Effector CD8-positive, alpha-beta T cell (primary cell): ENCODE data around the gene KAZN.

Experiments
- DNase-seq: peaks from one replicate; lab custom pipeline; 2025; lab: John Stamatoyannopoulos, UW

The KAZN gene

DNA sequence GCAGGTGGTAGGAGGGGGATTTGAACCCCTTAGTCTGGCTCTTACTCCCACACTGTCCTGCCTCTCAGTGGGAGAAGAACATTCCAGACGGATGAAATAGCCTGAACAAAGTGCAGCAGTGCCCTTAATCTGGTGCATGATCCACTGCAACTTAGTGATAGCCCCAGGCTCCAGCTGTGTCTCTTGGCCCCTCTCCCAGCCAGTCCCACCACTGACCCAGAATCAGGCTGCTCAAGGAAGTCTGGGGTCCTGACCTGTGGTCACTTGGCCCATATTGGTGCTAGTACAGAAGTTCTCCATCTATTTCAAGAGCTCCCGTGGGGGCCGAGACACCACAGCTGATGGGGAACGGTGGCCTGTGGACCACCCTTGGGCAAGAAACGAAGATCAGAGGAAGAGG lies 255.0 kb downstream of the KAZN start:
- no peak for DNase-seq

- DNase-seq: no peak
Observed at GRCh38 chr1:14855268-14855667, 256.8 kb downstream of the KAZN start.

GRCh38 chr1:14855801-14856200 lies 257.3 kb downstream of the KAZN start:
- no peak for DNase-seq

- DNase-seq: no peak
Observed at GRCh38 chr1:14857436-14858195, 259.1 kb downstream of the KAZN start.

GRCh38 chr1:14862114-14862771 lies 263.8 kb downstream of the KAZN start:
- no peak for DNase-seq

DNA sequence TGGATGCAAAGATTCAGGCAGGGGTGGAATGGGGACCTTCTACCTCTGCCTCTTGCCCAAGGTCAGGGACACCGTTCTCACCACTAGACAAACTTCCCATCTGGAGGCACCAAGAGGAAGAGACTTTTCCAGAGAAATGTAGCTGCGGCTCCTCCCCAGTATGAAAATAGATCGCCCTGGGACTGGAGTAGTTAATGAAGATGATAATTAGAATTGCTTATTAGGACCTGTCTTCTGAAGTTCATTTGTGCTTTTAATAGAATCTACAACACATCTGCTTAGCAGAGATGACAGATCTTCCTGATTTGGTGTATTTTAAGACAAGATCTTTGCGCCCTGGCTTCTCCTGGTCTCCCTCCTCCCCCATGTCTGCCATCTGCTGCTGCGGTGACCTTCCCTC lies 266.6 kb downstream of the KAZN start:
- DNase-seq: no peak

GRCh38 chr1:14866911-14867612 lies 268.6 kb downstream of the KAZN start:
- DNase-seq: no peak

- DNase-seq: no peak
Observed at GRCh38 chr1:14869187-14869586, 270.7 kb downstream of the KAZN start.

GRCh38 chr1:14871218-14871970 lies 272.9 kb downstream of the KAZN start:
- DNase-seq: no peak

- DNase-seq: no peak
Observed at GRCh38 chr1:14872762-14873161, 274.3 kb downstream of the KAZN start.

- DNase-seq: no peak
Observed at GRCh38 chr1:14873677-14874076, 275.2 kb downstream of the KAZN start.

DNA sequence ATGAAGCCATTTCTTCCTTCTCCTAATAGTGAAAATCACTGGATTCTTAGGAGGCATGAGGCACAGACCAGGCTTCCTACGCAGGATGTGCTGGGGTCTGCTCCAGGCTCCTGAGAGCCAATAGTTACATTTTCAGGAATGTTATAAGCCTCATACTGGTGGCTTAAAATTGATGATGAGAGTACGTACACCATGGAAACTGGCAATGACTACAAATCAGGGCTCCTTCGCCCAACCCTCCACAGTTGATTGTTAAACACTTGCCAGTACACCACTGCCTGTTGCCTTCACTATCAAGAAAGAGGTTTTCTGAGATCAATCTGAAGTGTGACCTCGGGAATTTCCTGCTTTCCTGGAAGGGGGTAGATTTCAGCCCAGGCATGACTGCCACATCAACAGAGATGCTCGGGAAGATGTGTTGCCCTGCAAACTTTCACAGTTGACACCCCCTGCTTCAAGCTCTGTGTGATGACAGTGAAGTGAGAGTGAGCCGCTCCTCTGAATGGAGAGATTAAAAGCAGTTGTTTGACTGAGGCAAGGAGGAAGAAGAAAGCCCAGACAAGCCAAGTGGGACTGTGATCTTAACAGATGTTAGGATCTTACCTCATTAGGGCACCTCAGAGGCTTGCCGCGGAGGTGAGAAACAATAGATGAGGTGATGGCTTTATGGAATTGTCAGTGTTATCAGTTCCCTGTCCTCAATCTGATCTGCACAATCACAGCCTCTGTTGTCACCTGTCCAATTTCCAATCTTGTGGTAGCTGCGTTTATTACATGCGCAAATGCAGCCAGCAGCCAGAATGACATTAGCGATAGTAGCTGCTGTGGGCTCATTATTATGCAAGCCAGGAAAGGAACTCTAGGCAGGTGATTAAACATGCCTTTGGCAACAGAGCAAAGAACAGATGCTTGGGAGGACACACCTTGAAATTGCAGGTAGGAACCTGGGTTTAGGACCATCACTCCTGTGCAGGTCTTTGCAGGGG lies 277.3 kb downstream of the KAZN start:
- DNase-seq: no peak

GRCh38 chr1:14876747-14877146 lies 278.3 kb downstream of the KAZN start:
- DNase-seq: no peak

DNA sequence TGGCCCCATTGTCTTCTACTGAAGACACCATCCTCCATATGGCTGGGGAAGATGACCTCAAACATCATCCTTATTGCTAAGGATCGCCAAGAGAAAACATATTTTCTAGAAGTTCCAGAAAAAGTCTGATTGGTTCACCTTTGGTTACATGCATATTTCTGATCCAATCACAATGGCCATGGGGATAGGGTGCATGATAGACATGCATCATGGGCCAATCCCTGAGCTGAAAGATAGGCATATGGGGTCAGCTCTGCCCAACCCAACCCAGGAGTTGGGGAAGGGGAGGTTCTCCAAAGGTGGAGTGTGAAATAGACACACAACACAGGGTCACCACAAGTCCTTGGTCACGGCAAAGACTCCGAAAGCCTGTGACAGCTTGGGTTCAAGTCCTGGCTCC lies 278.7 kb downstream of the KAZN start:
- no peak for DNase-seq

DNA sequence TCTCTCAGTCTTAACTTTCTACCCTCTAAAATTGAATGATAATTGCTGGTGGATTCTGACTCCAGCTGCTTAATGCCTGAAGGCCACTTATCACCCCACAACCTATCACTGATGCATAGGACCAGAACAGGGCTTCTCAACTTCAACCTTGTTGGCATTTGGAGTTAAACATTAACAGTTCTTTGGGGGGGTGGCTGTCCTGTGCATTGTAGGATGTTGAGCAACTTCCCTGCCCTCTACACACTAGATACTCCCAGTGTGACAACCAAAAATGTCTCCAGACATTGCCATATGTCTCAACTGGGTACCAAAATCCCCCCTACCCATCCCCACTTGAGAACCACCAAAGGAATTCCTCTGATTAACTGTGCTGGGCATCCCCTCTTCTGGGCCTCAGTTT lies 279.6 kb downstream of the KAZN start:
- no peak for DNase-seq

- no peak for DNase-seq
Observed at GRCh38 chr1:14878951-14879350, 280.5 kb downstream of the KAZN start.

DNA sequence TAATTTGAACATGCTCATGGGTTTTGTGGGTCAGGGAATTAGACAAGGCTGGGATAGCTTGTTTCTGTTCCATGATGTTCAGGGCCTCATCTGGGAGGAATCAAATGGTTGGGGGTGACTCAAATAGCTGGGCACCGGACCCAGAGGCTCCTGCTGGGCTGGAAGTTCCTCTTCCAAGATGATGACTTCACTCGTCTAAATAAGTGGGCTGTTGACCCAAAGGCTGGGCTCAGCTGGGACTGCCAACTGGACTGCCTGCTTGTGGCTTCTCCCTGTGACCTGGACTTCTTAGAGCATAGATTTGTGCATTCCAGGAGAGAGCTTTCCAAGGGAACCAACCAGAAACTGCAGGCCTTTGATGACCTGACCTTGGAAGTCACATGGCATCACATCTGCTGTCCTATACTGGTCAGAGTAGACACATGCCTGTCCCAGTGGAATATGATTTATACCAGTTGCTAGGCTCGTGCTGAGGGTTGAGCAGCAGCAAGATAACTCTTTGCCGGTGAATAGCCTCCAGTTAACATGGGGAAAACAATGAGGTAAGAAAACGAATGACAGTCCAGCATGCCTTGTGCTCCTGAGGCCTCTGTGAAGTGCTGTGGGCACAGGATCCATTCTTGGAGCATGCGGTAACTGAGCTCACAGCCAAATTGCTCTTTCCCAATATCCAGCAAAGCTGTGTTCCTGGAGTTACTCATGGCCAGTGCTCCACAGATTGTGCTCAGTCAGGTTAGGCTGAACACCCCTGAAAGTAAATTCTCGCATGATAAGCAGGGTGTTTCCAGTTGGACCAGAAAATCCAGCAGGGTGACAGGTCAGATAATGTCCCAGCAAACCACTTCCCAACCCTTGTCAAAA lies 282.2 kb downstream of the KAZN start:
- DNase-seq: no peak

DNA sequence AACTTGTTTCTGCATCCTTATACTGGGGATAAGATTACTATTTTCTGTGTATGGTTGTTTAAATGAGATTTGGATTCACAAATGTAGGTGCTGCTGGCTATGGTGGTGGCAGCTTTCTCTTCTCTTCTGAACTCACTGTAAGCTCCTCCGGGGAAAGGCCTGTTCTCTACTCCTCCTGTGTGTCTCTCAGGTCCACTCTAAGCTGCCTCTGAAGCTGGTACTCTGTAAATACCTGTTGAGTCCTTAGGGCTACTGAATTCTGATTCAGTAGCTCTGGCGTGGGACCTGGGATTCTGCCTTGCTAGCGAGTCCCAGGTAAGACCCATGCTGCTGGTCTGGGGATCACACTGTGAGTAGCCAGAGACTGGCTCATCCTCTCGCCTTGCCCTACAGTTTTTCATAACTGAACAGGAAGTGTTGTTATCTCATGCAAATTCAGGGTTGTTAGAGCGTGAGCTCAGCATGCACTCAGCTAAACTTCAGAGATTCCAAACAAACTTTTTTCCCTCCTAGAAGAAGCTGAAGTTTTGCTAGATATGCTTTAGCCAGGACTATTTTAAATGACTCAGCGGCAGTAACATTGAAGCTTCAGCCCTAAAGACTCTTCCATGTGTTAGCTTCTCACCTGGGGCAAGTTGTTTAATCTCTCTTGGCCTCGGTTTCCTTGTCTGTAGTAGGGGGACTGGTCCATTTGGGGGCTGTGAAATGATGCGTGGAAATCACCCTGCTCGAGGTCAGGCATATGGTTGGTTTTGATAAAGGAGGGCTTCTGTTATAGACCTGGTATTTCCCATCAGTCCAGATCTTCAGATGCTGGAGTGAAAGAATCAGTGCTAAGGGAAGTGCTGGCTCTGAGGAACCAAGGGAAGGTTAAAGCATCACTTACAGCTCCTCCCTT lies 283.5 kb downstream of the KAZN start:
- no peak for DNase-seq

GRCh38 chr1:14884614-14885175 lies 286.2 kb downstream of the KAZN start:
- no peak for DNase-seq
